Caco-2 (cell line): ENCODE data around the gene ZBTB8B. TPM values are rescaled to one million over a fixed set of nuclear protein-coding genes. Genes with fewer than 3 reads are reported as not detected.
"Not testable (repeated sequence)": the region's sequence is repeated elsewhere in the genome, so short reads cannot be mapped to it uniquely, and the experiment has no call there.

ENCODE experiments used
- BruUV-seq: library from RNA; stranded (reverse); fragments of 400-500 nt; replicated peaks from 2 replicates; lab custom pipeline; 2021; lab: Mats Ljungman, UMichigan
- CTCF ChIA-PET: fragments of 300-600 bp; sonication (Branson Sonifier 250); formaldehyde crosslinking; loops from one replicate; lab custom pipeline; 2022; ENCODE audit warnings: antibody characterized with exemption; lab: Charles Lee
- POLR2A ChIA-PET: fragments of 300-600 bp; sonication (Branson Sonifier 250); formaldehyde crosslinking; loops from one replicate; lab custom pipeline; 2022; ENCODE audit warnings: antibody characterized with exemption; lab: Charles Lee
- DNase-seq, 2 experiments: peaks; one replicate each; pipeline versions ENCODE4 v3.0.0 to v3.0.0-alpha.2; 2020 to 2022
- H3K27me3 ChIP-seq: replicated peaks from 2 replicates; pipeline ENCODE4 v1.6.0; 2011; ENCODE audit warnings: low read length; ENCODE audit not compliant: control insufficient read depth, insufficient read depth
- H3K36me3 ChIP-seq: 2 replicates; pipeline ENCODE4 v1.5.1; 2011; ENCODE audit warnings: low read length; ENCODE audit not compliant: control insufficient read depth, insufficient read depth
- H3K4me1 ChIP-seq: fragments of 250-450 bp; sonication (Bioruptor Pico); 2 replicates; pipeline ENCODE4 v1.5.1; 2020; ENCODE audit warnings: mild to moderate bottlenecking
- H3K4me3 ChIP-seq: 2 replicates; pipeline ENCODE4 v1.5.1; 2011; ENCODE audit warnings: low read depth, mild to moderate bottlenecking, control low read depth, low read length
- H3K9me3 ChIP-seq: fragments of 250-450 bp; sonication (Bioruptor Pico); 2 replicates; pipeline ENCODE4 v1.5.1; 2020; ENCODE audit warnings: mild to moderate bottlenecking, moderate library complexity
- H3K27ac Mint-ChIP-seq: one replicate; pipeline ENCODE4 v1.8.0; 2022; ENCODE audit warnings: mixed read lengths; ENCODE audit not compliant: unreplicated experiment
- H3K27me3 Mint-ChIP-seq: one replicate; pipeline ENCODE4 v1.8.0; 2022; ENCODE audit warnings: mixed read lengths; ENCODE audit not compliant: insufficient read depth, unreplicated experiment
- H3K36me3 Mint-ChIP-seq: one replicate; pipeline ENCODE4 v1.8.0; 2022; ENCODE audit warnings: mild to moderate bottlenecking, mixed read lengths; ENCODE audit not compliant: insufficient read depth, unreplicated experiment
- H3K4me1 Mint-ChIP-seq: one replicate; pipeline ENCODE4 v1.8.0; 2022; ENCODE audit warnings: low read depth, mixed read lengths; ENCODE audit not compliant: unreplicated experiment
- H3K4me3 Mint-ChIP-seq: one replicate; pipeline ENCODE4 v1.8.0; 2022; ENCODE audit warnings: mild to moderate bottlenecking, moderate library complexity, mixed read lengths; ENCODE audit not compliant: unreplicated experiment
- H3K9me3 Mint-ChIP-seq: one replicate; pipeline ENCODE4 v1.8.0; 2022; ENCODE audit warnings: mixed read lengths; ENCODE audit not compliant: unreplicated experiment
- intact Hi-C: fragments of 100-400 bp; cut with micrococcal nuclease; formaldehyde crosslinking; loops from one replicate; pipeline ENCODE4 v1.10.0; 2022; ENCODE audit not compliant: unreplicated experiment
- total RNA-seq: library from RNA; stranded (reverse); gene quantifications from 2 replicates; pipeline ENCODE4 v1.2.3, GENCODE V29; 2022
- TF ChIP-seq, protein P1 (sequence below), 2 experiments: fragments of 200-600 bp in 1 of 2; IDR thresholded peaks; 1 replicate in 1 of 2; 2 replicates in 1 of 2; pipeline versions ENCODE4 v1.5.1 to v1.8.0; 2011 to 2022; ENCODE audit warnings: antibody characterized with exemption in 1 of 2, control low read depth in 1 of 2, inconsistent platforms in 1 of 2, low read depth in 1 of 2, low read length in 1 of 2, mild to moderate bottlenecking in 1 of 2, moderate library complexity in 1 of 2; ENCODE audit not compliant: insufficient read depth in 1 of 2, severe bottlenecking in 1 of 2, unreplicated experiment in 1 of 2

The ZBTB8B gene
- total RNA-seq, 1 experiment from 2014 or later = not detected

DNA sequence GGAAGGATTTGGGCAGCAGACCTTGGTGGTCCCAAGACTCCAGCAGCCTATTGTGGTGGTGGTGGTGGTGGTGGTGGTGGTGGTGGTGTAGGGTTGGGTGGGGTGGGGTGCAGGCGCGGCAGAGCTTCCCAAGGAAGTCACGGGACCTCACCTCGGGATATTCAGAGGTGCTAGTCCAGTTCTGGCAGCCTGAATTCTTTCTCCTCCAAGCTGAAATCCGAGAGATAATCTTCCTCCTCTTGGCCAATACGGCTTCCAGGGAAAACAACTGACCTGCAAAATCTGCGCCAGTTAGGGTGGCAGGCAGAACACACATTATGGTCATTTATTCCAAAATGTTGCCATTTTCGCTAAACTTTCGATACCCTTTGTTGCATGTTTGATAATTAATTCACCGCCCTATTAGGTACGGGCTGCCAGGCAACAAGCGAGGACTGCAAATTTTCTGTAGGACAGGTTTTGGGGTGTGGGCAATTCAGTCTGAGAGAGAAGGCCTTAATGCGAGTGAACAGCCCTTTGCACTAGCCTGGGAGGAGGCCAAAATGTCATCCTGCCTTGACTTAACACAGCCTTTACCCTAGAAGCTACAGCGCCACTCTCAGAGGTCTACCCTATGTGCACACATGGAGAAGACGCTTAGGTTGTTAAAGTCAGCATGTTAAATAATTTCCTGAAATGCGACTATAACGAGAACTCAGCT lies 37.5 kb upstream of the ZBTB8B start:
- DNase-seq = no peak
- TF ChIP-seq, protein P1, sequence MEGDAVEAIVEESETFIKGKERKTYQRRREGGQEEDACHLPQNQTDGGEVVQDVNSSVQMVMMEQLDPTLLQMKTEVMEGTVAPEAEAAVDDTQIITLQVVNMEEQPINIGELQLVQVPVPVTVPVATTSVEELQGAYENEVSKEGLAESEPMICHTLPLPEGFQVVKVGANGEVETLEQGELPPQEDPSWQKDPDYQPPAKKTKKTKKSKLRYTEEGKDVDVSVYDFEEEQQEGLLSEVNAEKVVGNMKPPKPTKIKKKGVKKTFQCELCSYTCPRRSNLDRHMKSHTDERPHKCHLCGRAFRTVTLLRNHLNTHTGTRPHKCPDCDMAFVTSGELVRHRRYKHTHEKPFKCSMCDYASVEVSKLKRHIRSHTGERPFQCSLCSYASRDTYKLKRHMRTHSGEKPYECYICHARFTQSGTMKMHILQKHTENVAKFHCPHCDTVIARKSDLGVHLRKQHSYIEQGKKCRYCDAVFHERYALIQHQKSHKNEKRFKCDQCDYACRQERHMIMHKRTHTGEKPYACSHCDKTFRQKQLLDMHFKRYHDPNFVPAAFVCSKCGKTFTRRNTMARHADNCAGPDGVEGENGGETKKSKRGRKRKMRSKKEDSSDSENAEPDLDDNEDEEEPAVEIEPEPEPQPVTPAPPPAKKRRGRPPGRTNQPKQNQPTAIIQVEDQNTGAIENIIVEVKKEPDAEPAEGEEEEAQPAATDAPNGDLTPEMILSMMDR (IDR thresholded peaks at IDR 0.05; ENCODE audit: insufficient read depth in 1 of 2, low read depth in 1 of 2, low read length in 1 of 2, severe bottlenecking in 1 of 2, unreplicated experiment in 1 of 2) = no peak
- no peaks in the 10 kb centered on the region for H3K27me3 ChIP-seq
- H3K9me3 Mint-ChIP-seq = no peaks in the 10 kb centered on the region
- H3K9me3 ChIP-seq = no peaks in the 10 kb centered on the region
- no peak overlapping the region for H3K27ac Mint-ChIP-seq
- H3K27me3 Mint-ChIP-seq = peaks cover 5% of the 10 kb centered on the region
- ChIA-PET POLR2A (no interaction called here), CTCF (no interaction called here)
- H3K4me3 Mint-ChIP-seq = no peak overlapping the region
- no peaks in the 10 kb centered on the region for H3K4me1 Mint-ChIP-seq
- no peaks in the 10 kb centered on the region for H3K36me3 Mint-ChIP-seq
- H3K36me3 ChIP-seq = no peaks in the 10 kb centered on the region
- no TSS peak for BruUV-seq
- H3K4me1 ChIP-seq = no peaks in the 10 kb centered on the region
- intact Hi-C loops = no loop called here
- H3K4me3 ChIP-seq = no peak overlapping the region

DNA sequence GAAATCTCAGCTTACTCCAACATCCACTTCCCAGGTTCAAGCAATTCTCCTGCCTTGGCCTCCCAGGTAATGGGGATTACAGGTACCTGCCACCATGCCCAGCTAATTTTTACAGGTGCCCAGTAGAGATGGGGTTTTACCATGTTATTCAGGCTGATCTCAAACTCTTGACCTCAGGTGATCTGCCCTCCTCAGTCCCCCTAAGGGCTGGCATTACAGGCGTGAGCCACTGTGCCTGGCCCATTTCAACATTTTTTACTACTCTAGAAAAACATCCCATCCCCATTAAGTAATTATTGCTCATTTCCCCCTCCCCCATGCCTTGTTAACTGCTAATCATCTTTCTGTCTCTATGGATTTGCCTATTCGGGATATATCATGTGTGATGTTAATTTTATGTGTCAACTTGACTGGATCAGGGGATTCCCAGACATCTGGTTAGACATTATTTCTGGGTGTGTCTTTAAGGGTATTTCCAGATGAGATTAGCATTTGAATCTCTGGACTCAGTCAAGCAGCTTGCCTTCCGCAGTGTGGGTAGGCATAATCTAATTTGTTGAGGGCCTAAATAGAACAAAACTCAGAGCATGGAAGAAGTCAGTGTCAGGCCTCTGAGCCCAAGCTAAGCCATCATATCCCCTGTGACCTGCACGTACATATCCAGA lies 33.0 kb upstream of the ZBTB8B start:
- POLR2A ChIA-PET = no interaction called here
- H3K4me1 Mint-ChIP-seq = peaks cover 7% of the 10 kb centered on the region
- no peaks in the 10 kb centered on the region for H3K9me3 Mint-ChIP-seq
- Histone ChIP-seq H3K4me1 (no peaks in the 10 kb centered on the region), H3K27me3 (no peaks in the 10 kb centered on the region), H3K9me3 (no peaks in the 10 kb centered on the region), H3K36me3 (no peaks in the 10 kb centered on the region), H3K4me3 (no peak overlapping the region)
- BruUV-seq = no TSS peak
- no peak for DNase-seq
- no peak overlapping the region for H3K4me3 Mint-ChIP-seq
- peaks cover 5% of the 10 kb centered on the region for H3K27me3 Mint-ChIP-seq
- CTCF ChIA-PET = no interaction called here
- intact Hi-C loops = no loop called here
- TF ChIP-seq, protein P1 (IDR thresholded peaks at IDR 0.05; ENCODE audit: insufficient read depth in 1 of 2, low read depth in 1 of 2, low read length in 1 of 2, severe bottlenecking in 1 of 2, unreplicated experiment in 1 of 2) = no peak
- H3K27ac Mint-ChIP-seq = no peak overlapping the region
- no peaks in the 10 kb centered on the region for H3K36me3 Mint-ChIP-seq

DNA sequence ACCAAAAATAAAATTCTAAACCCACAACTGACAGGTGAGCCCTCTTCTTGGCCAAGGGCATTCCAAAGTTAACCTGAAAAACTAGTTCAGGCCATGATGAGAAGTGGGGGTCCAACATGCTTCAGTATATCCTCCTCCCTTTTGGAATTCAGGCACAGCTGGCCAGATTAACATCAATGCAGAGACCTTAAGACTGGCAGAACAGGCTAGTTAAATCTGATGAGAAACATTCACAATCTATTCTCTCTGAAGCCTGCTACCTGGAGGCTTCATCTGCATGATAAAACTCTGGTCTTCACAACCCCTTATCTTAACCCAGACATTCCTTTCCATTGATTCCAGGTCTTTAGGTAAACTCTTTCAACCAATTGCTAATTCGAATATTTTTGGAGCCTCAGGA lies 26.7 kb upstream of the ZBTB8B start:
- no peaks in the 10 kb centered on the region for H3K36me3 Mint-ChIP-seq
- Histone ChIP-seq H3K4me1 (no peaks in the 10 kb centered on the region), H3K4me3 (no peak overlapping the region), H3K9me3 (no peaks in the 10 kb centered on the region; the same call in 1 of the 2 replicates), H3K27me3 (no peaks in the 10 kb centered on the region), H3K36me3 (no peaks in the 10 kb centered on the region)
- BruUV-seq = no TSS peak
- H3K27ac Mint-ChIP-seq = peak overlapping the region; percentile 40
- no peaks in the 10 kb centered on the region for H3K9me3 Mint-ChIP-seq
- no peaks in the 10 kb centered on the region for H3K27me3 Mint-ChIP-seq
- CTCF ChIA-PET = no interaction called here
- TF ChIP-seq, protein P1 (IDR thresholded peaks at IDR 0.05; ENCODE audit: insufficient read depth in 1 of 2, low read depth in 1 of 2, low read length in 1 of 2, severe bottlenecking in 1 of 2, unreplicated experiment in 1 of 2) = no peak
- intact Hi-C loops = no loop called here
- H3K4me1 Mint-ChIP-seq = peaks cover 7% of the 10 kb centered on the region
- no peak for DNase-seq
- POLR2A ChIA-PET = no interaction called here
- H3K4me3 Mint-ChIP-seq = no peak overlapping the region

DNA sequence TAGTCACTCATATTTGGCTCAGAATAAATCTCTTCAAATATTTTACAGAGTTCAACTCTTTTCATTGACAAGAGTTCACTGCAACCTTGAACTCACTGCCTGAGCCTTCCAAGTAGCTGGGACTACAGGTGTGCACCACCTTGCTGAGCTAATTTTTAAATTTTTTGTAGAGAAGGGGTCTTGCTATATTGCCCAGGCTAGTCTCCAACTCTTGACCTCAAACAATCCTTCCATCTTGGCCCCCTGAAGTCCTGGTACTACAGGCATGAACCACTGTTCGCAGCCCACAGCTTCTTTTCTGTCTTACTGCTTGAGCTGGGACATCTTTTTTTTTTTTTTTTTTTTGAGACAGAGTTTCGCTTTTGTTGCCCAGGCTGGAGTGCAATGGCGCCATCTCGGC lies 26.1 kb upstream of the ZBTB8B start:
- H3K4me1 Mint-ChIP-seq, H3K4me1 ChIP-seq, H3K4me3 ChIP-seq, H3K27ac Mint-ChIP-seq, H3K9me3 ChIP-seq, DNase-seq, H3K27me3 ChIP-seq, H3K9me3 Mint-ChIP-seq, H3K4me3 Mint-ChIP-seq, BruUV-seq, intact Hi-C loops, H3K27me3 Mint-ChIP-seq, POLR2A ChIA-PET, H3K36me3 Mint-ChIP-seq, CTCF ChIA-PET, H3K36me3 ChIP-seq: not testable (repeated sequence)

DNA sequence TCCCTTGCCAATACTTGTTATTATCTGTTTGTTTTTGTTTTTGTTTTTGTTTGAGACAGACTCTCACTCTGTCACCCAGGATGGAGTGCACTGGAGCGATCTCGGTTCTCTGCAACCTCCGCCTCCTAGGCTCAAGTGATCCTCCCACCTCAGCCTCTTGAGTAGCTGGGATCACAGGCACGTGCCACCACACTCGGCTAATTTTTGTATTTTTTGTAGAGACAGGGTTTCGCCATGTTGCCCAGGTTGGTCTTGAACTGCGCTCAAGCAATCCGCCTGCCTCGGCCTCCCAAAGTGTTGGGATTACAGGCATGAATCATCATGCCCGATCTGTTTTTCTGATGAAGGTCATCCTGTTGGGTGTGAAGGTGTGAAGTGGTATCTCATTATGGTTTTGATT lies 23.4 kb upstream of the ZBTB8B start:
- BruUV-seq, H3K4me1 Mint-ChIP-seq, H3K4me1 ChIP-seq, H3K9me3 Mint-ChIP-seq, H3K4me3 ChIP-seq, H3K27ac Mint-ChIP-seq, H3K4me3 Mint-ChIP-seq, H3K36me3 ChIP-seq, H3K36me3 Mint-ChIP-seq, H3K27me3 Mint-ChIP-seq, H3K9me3 ChIP-seq, POLR2A ChIA-PET, CTCF ChIA-PET, intact Hi-C loops, DNase-seq, H3K27me3 ChIP-seq: not testable (repeated sequence)
